Measurements from ENCODE around the gene ASB7.

DNA sequence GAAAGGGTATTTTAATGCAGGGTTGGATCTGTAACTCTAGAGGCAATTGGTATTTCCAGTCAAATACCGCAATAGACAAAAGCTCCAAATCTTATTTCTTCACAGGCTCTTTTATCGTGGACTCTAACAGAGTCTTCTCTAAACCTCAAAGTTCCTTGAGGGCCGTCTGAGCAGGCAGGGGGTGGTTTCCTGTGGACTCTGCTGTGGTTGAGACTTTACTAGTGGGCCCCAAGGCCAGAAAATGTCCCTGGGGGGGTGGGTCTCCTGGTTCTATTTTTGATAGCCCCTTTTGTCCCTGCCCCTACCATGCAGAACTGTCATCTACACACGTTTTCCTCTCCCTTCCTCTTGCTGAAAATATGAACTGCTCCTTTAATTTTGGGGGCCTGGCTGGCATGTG lies 80.1 kb downstream of the ASB7 start:
- no peak for TF ChIP-seq CTCF (IDR thresholded peaks at IDR 0.05)
- no peak for TF ChIP-seq EP300 (IDR thresholded peaks at IDR 0.05; ENCODE audit: low read depth)
- no peak for TF ChIP-seq POLR2A (IDR thresholded peaks at IDR 0.05)
- TF ChIP-seq POLR2AphosphoS5 (IDR thresholded peaks at IDR 0.05) = no peak

Data from transverse colon (tissue), 4 donors.